Cardiac septum (tissue), 1 donor: ENCODE results near the gene KREMEN1. TPM values are rescaled to one million over a fixed set of nuclear protein-coding genes. Genes with fewer than 3 reads are reported as not detected.
A peak's percentile ranks its signal among the peaks of the same experiment; 100 is the strongest.

ENCODE experiments used
- DNase-seq: peaks from one replicate; pipeline ENCODE4 v3.0.0-alpha.2; 2020; ENCODE audit warnings: low spot score
- intact Hi-C: fragments of 100-400 bp; cut with DNase I; formaldehyde crosslinking; loops from one replicate; pipeline ENCODE4 v1.14.0; 2022
- total RNA-seq: library from RNA; stranded (reverse); fragmentation: NEBNext Ultra II Directional; extraction: Animal tissue kit (Norgen Biotek cat#: 25700); gene quantifications from one replicate; pipeline ENCODE4 v1.2.1, GENCODE V29; 2021
- donor health status: DM: no; HTN: no; CAD: no.

Gene KREMEN1
- total RNA-seq, 1 donor from 2014 or later, result 52.1 TPM

DNA sequence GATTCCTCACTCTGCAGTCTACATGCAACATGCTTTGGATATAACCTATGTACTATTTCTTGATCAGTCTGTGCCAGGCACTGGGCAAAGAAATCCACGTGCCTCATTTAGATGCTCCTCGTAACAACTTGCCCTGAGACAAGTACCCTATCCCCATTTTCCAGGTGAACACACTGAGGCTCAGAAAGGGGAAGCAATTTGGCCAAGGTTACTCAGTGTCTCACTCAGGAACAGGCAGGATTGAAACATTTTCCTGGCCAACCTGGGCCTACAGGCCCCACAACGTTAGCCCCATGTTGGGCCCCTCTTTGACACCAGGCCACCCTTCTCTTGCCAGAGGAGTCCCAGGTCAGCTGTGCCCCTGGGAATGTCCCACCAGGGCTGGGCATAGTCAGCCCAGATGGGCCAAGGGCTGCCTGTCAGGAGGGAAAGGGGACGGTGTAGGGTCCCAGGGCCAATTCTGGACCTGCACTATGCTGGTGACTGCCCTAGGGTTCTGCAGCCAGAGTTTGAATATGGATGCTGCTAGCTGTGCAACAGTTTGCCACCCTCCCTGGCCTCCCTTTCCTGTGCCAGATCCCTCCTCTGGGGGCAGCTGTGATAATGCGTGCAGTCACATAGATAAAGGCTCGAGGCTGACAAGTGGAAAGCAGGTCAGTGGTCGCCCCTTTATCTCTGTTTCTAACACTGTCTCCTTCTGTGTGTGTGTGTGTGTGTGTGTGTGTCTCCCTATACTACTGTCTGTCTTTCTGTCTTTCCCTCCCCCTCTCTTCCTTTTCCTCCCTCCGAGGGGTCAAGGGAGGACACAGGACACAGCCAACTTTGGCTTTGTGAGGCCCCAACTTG is 122.5 kb downstream of the KREMEN1 start:
- intact Hi-C loops, result no loop called here
- DNase-seq, result peak; percentile 33

DNA sequence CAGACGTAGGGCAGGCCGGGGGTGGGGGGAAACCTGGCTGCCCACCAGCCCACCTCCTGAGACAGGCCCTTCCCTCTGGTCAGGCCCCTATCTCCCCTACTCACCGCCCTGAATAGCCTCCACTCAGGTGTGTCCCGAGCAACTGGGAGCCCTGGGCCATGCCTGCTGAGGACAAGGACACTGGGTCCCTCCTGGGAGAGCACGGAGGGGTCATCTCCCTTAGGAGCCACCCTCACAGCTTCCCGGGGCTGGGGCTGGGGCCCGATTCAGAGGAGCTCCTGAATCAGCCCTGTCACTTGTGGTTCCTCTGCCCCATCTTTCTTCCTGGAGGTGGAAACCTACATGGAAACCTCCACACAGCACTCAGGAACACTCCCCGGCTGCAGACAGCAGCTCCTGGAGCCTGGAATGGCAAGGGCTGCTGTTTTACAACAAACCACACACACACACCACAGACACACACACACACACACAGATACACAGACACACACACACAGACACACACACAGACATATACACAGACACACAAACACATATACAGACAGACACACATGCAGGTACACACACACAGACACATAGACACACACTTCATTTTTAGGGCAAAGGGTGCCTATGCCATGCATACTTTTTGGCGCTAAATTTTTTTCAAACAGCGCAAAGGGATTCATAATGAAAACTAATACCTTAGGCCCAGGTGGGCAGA is 123.3 kb downstream of the KREMEN1 start:
- no peak for DNase-seq
- intact Hi-C loops, result no loop called here

DNA sequence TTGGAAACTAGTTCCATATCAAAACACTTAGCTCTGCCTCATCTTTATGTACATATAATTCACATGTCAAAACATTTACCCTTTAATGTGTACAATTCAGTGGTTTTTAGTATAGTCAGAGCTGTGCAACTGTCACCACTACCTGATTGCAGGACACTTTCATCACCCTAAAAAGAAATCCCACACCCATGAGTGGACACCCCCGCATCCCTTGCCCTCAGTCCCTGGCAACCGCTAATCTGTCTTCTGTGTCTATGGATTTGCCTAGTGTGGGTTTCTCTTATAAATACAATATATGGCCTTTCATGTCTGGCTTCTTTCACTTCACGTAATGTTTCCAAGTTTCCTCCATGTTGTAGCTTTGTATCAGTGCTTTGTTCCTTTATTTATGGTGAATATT is 124.3 kb downstream of the KREMEN1 start:
- intact Hi-C loops, result no loop called here
- no peak for DNase-seq

DNA sequence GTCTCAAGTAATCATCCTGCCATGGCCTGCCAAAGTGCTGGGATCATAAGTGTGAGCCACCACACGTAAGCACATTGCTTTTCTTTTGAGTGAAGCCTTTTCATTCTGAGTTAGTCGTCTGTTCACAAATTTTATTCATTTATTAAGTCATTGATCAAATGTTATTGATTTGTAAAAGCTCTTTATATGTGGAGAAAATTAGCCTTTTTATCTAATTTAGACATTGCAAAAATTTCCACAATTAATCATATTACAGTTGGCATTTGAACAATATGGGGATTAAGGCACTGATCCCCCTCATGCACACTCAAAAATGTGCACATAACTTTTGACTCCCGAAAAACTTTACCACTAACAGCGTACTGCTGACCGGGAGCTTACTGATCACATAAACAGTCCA is 125.4 kb downstream of the KREMEN1 start:
- no peak for DNase-seq
- intact Hi-C loops, result no loop called here

DNA sequence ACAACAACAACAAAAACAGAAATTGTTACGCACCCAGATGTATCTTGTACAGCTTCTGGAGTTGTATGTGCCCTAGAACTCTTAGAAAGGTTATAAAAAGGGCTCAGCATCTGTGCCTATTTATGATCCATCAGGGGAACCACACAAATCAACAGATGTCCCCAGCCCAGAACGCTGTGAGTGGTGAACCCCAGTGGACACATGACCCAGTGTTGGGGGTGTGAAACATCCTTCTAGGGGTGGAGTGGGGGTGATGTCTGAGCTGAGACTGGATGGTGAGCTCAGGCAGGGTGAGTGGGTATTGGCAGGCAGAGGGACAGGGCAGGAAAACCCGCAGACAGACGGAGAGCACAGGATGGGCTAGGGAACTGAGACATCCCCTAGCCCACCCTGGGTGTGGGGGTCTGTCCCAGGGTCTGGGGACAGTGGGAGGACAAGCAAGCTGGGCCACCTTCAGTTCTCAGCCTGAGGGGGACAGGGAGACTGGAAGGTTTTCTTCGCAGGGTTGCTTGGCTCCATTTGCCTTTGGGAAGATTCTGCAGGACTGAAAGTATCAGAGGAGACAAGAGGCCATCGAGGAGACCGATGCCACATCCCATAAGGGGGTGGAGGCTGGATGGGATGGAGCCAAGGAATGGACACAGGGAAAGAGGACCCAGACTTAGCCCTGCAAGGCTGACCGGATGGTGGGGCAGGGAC is 127.0 kb downstream of the KREMEN1 start:
- intact Hi-C loops, result no loop called here

DNA sequence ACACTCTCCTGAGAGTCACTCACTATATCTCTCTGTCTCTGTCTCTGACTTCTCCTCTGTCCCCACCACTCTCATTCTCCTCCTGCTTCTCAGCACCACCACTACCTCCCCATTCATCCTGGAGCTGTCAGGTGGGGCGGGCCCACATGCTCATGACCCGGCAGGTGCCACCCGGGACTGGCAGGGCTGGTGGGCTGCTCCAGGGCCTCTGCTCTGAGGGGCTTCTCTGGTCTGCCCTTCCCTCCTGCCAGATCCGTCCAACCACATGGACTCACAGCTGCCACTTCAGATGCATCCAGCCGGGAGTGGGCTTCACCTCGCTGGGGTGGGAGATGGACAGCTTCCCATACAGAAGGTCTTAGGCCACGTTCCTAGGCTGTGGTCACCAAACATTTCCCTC is 128.1 kb downstream of the KREMEN1 start:
- DNase-seq, result peak; percentile 17
- intact Hi-C loops, result no loop called here

More for the DNA sequence above, 127.0 kb downstream of the KREMEN1 start:
- DNase-seq, result peak; percentile 53

DNA sequence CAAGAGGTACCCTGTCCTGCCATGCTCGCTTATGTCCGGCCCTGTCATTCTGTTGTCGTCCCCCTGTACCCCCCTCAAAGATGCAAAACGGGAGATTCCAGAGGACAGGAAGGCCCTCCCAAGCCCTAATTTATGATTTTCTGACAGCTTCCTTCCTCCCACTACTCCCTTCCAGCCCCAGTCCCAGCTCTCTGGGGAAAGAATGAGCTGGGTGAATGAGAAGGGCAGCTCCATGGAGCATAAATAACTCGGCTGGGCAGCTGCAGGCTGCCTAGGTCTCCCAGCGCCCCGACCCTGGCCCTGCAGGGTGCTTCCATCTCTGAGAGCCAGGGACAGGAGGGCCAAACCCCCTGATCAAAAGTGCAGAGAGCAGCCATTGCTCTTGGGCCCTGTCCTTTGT is 128.9 kb downstream of the KREMEN1 start:
- no peak for DNase-seq
- intact Hi-C loops, result no loop called here

DNA sequence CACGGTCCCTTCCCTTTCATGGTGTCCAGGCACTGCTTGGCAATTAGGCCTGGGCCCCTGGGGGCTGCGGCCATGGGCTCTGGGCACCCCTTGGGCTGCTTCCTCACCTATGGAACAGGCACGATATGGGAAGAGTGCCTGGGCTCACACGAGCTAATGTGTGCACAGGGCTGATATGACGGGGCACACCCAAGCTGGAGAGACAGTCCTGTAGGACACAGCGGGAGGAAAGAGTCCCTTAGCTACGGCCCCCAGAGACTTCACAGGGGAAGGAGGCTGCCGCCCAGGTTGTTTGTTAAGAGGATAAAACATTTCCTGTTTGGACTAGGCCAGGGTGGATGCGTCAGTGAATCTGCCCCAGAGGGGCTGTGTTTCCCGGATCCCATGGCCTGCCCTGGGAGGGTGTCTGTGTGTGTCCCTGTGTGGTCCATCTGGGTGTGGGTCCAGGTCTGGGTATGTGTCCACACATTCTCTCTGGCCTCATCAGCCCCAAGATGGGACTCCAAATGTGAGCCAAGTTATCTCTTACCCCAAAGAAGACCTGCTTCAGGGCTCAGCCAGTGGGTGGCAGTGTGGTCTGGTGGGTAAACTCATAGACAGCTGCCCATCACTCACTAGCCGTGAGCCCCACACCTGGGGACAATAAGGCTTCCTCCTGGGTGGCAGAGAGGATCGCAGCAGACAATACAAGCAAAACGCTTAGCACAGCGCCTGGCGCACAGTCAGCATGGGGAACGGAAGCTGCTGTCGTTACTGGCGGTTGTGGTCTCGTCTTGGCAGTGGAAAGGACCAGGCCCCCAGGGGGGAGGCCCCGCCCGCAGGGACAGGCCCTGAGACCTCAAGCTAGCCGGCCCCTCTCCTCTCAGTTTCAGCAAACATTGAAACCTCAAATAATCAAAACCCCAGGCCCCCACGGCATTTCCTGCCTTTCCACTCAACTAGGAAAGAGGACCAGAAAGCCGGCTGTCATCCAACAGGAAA is 129.7 kb downstream of the KREMEN1 start:
- intact Hi-C loops, result no loop called here
- DNase-seq, result no peak

DNA sequence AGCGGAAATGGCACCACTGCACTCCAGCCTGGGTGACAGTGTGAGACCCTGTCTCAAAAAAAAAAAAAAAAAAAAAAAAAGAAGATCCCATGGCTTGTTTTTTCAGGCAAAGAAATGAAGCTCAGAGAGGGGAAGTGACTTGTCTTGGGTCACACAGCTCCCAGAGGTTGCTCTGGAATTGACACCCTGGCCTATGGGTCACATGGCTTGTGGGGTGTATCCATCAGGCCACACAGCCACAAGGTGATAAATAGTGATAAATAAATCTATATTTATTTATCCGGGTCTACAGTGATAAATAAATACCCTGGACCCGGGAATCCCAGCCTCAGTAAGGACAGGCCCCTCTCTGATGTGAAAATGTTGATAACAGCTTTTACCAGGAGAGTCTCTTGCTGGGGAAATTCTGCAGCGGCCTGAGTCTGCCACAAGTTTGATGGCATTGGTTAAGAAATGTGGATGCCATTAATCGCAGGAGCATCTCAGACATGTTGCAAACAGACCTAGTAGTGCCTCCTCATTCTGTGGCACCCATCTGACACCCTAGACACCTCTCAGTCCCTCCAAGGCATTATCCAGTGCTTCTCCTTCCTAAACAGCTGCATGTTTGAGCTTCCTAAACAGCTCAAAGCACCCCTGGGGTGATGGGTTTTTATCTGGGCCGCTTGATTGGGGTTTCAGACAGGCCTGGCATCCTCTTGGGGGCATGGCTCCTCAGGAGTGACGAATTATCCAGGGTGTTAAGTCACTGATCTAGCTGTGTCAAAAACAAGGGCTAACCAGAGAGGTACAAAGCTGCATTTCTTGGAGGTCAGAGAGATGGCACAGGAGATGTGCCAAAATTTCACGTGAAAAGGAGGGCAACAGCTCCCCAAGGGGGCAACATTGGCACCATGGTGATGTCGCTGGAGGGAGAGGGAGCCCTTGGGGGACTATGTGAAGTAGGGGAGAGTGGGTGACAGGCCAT is 130.9 kb downstream of the KREMEN1 start:
- intact Hi-C loops, result no loop called here
- no peak for DNase-seq

DNA sequence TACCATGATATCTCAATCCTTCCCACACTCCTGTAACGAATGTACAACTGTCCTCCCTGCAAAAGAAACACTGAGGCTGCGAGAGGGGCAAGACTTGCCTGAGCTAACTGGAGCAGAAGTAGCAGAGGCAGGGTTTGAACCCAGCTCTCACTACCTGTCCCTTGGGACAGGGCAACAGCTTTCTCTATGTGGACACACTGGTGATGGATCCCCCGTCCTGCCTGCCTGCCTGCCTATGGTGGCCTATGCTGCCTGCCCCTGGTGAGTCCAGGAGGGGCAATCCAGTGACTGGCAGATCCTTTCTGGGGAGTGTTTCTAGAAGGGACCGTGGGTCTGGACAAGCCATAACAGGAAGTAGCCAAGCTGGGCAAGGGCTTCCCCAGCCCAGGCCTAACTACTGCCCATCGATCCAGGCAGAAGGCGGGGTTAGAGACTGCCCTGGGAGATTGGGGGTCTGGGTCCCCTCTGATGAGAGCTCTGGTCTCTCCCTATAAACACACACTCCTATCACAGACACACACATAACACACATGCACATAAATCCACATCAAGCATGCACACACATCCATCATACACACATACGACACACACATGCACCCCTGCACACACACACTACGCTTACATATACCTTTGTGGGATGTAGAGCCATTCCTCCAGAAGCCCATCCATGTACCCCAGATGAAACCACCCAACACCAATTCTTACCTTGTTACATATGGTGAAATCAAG is 131.8 kb downstream of the KREMEN1 start:
- intact Hi-C loops, result no loop called here
- no peak for DNase-seq

DNA sequence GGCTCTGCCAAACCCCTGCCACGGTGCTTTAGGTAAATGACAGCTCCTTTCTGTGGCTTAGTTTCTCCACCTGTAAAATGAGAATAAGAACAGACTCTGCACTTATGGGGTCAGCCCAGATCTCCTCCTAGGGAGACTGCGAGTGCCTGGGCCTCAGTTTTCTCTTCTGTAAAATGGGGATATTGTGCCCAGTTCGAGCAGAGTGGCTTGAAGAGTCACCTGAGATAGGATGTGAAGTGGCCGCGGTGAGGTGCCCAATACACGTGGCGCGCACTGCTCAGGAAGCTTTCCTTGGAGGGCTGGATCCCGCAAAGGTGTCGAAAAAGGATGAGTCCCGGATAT is 132.4 kb downstream of the KREMEN1 start:
- intact Hi-C loops, result no loop called here

DNA sequence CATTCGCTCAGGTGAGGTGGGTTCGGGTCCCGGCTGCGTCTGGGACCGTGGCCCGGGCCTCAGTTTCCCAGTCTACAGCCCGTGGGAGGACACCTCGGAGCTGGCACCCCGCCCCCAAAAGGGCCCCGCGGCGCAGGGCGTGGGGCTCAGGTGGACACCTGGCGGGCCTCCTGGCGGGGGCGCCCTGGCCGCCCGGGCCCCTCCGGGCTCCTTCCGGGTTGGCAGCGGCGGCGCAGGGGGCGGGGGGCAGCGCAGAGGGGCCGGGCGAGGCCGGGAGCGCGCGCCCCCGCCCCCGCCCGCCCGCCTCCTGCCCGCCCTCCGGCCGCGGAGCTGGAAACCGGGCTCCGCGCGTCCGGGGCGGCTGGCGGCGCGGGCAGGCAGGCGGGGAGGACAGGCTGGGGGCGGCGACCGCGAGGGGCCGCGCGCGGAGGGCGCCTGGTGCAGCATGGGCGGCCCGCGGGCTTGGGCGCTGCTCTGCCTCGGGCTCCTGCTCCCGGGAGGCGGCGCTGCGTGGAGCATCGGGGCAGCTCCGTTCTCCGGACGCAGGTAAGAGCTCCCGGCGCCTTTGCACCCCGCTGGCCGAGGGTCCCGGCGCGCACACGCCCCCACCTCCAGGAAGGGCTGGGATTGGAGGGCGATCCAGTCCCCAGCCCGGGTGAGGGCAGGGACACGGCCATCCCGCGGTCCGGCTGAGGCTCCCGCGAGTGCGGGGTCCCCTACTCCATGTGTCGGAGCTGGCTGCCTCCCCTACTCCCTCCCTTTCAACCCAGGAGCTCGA is 132.9 kb downstream of the KREMEN1 start, which contains the start of gene EMID1:
EMID1 (plus strand) TSS at position 303 of the 778 bp plus-strand sequence; CDS start at position 446, 143 bp downstream.
- intact Hi-C loops, result no loop called here
- no peak for DNase-seq

More for the DNA sequence above, 132.4 kb downstream of the KREMEN1 start:
- no peak for DNase-seq

DNA sequence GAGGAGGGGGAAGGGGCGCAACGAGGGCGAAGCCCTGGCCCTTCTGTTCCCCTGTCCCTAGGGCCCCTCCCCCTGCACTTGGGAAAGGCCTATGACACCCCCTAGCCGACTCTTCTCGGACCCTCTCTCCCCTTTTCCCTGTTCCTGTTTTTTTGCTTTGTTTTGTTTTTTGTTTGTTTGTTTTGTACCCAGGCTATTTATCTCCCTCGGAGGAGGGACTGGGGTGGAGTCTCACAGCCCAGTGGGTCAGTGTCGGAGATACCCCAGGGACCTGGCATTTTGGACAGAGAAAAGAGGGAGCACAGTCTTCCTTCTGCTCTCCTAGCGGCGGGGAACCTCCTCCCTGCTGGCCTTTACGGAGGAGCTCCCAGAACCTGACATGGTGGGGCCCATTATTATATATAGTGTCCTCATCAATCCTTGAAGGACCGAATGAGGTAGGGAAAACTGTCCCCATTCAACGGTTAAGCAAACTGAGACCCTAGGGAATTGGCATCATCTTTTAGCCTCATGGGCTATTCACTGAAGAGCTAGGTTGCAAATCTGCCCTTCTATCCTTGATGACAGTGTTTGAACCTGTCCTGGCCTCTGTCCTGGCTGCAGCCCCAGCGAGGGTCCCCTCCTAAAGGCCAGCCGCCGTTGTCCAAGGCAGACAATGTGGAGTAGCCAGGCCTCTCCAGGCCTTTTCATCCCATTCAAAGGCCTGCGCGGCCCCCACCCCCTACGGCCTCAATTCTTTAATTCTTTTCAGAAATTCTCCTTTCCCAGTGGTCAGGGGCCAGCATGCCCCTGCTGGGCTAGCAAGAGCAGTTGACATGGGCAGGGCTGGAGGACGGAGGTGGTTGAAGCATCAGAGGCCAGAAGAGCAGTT is 133.8 kb downstream of the KREMEN1 start:
- intact Hi-C loops, result no loop called here
- DNase-seq, result no peak

DNA sequence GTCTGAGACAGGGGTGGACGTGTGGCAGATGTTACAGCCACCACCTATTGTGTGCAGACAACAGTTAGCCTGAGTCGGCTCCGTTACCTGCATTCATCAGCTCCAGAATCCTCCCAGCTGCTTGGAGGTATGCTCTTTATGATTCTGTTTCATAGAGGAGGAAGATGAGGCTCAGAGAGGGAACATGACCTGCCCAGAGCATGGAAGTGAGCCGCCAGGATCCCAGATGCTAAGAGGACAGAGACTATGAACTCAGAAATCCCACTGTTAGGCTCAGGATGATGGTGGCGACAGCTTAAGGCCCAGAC is 134.4 kb downstream of the KREMEN1 start:
- intact Hi-C loops, result no loop called here
- no peak for DNase-seq

DNA sequence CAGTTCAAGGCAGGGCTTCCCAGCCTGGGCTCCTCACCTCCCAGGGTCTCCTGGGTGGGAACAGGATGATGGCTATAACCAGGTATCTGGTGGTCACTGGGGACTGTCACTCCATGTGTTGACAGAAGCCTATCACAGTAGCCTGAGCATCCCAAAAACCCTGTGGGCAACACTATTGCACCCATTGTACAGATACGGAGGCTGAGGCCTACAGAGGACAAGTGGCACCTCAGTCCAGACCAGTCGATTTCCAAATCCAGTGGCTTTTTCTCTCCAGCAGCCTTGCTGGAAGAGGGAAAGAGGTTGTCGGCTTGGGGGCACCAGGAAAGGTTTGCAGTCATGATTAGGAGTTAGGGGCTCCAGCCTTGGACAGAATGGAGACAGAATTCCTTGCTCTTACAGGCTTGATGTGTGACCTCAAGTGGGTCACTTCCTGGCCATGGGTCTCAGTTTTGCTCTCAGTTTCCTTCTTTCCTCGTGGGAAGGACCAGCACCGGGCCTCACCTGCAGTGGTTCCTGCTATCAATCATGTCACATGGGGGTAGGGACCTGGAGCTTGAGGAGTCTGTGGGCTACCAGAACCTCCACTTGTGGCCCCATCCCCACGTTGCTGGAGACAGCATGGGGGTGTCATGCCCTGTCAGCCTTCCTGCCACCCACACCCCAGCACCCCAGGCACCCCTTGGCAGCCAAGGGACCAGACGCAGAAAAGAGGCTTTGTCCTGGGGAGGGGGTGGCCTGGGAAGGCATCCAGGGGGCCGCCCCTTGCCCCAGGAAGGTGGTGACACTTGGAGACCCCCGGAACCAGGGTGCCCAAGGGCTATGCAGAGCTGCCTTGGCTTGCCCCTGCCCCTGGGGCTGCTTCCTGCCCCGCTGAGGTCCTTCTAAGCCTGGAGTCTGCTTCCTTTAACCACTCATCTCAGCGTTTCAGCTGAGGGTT is 135.0 kb downstream of the KREMEN1 start:
- intact Hi-C loops, result no loop called here
- DNase-seq, result no peak
